H1 (cell line): ENCODE measurements around the gene MEA1. TPM values are rescaled to one million over a fixed set of nuclear protein-coding genes. Genes with fewer than 3 reads are reported as not detected.

Experiments
- CTCF ChIA-PET: fragments of 300-600 bp; sonication (Branson Sonifier 250); formaldehyde crosslinking; loops from one replicate; lab custom pipeline; 2021; ENCODE audit not compliant: partially characterized antibody; lab: Charles Lee
- POLR2A ChIA-PET: fragments of 300-600 bp; sonication (Branson Sonifier 250); formaldehyde crosslinking; loops from one replicate; lab custom pipeline; 2021; ENCODE audit warnings: inconsistent platforms; ENCODE audit not compliant: partially characterized antibody; lab: Charles Lee
- DNase-seq, 2 experiments: peaks; one replicate each; pipeline versions ENCODE4 v3.0.0 to v3.0.0-alpha.2; 2010 to 2022; ENCODE audit warnings: low spot score in 2 of 2, low read depth in 1 of 2, mixed read lengths in 1 of 2
- FAIRE-seq: peaks from 2 replicates; lab custom pipeline; 2011; peaks lifted over from hg19 to GRCh38; lab: Jason Lieb, UNC
- H2AFZ ChIP-seq: 2 replicates; pipeline ENCODE4 v1.8.1; 2012; ENCODE audit warnings: low read length, inconsistent platforms
- H2AK5ac ChIP-seq: 2 replicates; pipeline ENCODE4 v1.6.1; 2013; ENCODE audit warnings: low read depth, low read length
- H2BK120ac ChIP-seq: replicated peaks from 2 replicates; pipeline ENCODE3; 2013; ENCODE audit warnings: low read depth, low read length, inconsistent platforms
- H2BK12ac ChIP-seq: 2 replicates; pipeline ENCODE4 v1.6.1; 2013; ENCODE audit warnings: low read depth, low read length
- H2BK15ac ChIP-seq: 2 replicates; pipeline ENCODE4 v1.6.1; 2013; ENCODE audit warnings: low read length
- H2BK20ac ChIP-seq: 2 replicates; pipeline ENCODE4 v1.6.1; 2013; ENCODE audit warnings: low read length
- H2BK5ac ChIP-seq: 2 replicates; pipeline ENCODE4 v1.6.1; 2013; ENCODE audit warnings: low read depth, low read length
- H3K14ac ChIP-seq: 2 replicates; pipeline ENCODE4 v1.6.1; 2013; ENCODE audit warnings: inconsistent platforms; ENCODE audit not compliant: insufficient read length
- H3K18ac ChIP-seq: 2 replicates; pipeline ENCODE4 v1.6.1; 2013; ENCODE audit warnings: low read length; ENCODE audit errors: extremely low read depth
- H3K23ac ChIP-seq: 2 replicates; pipeline ENCODE4 v1.6.1; 2013; ENCODE audit warnings: inconsistent platforms; ENCODE audit not compliant: insufficient read length
- H3K23me2 ChIP-seq: 2 replicates; pipeline ENCODE4 v1.6.1; 2013; ENCODE audit warnings: low read depth, low read length
- H3K27ac ChIP-seq: 2 replicates; pipeline ENCODE4 v1.6.1; 2011; ENCODE audit warnings: low read depth, low read length, inconsistent platforms
- H3K27me3 ChIP-seq, 4 experiments: replicated peaks in 1 of 4; 1 replicate in 1 of 4; 2 replicates in 3 of 4; pipeline versions ENCODE4 v1.6.1 to v1.8.1; 2011 to 2013; ENCODE audit warnings: low read length in 3 of 4, mild to moderate bottlenecking in 3 of 4, inconsistent platforms in 2 of 4, mixed read lengths in 2 of 4, moderate library complexity in 1 of 4; ENCODE audit not compliant: control insufficient read depth in 3 of 4, insufficient read depth in 3 of 4; ENCODE audit errors: extremely low read depth in 1 of 4
- H3K36me3 ChIP-seq, 4 experiments: 2 replicates each; pipeline versions ENCODE4 v1.6.1 to v1.8.1; 2011 to 2013; ENCODE audit warnings: mild to moderate bottlenecking in 4 of 4, low read length in 3 of 4, moderate library complexity in 2 of 4, control low read depth in 1 of 4, inconsistent platforms in 1 of 4; ENCODE audit not compliant: insufficient read depth in 4 of 4, control insufficient read depth in 2 of 4
- H3K4ac ChIP-seq: replicated peaks from 2 replicates; pipeline ENCODE3; 2013; ENCODE audit warnings: low read length, low read depth, mixed read lengths, inconsistent platforms; ENCODE audit not compliant: insufficient read length
- H3K4me1 ChIP-seq, 4 experiments: replicated peaks in 1 of 4; 1 replicate in 1 of 4; 2 replicates in 3 of 4; pipeline versions ENCODE4 v1.6.1 to v1.8.1; 2011 to 2013; ENCODE audit warnings: low read length in 3 of 4, inconsistent platforms in 2 of 4, mixed read lengths in 1 of 4; ENCODE audit not compliant: insufficient read depth in 4 of 4, control insufficient read depth in 3 of 4
- H3K4me2 ChIP-seq, 2 experiments: 2 replicates each; pipeline versions ENCODE4 v1.6.1 to v1.8.1; 2011 to 2013; ENCODE audit warnings: low read depth in 2 of 2, low read length in 2 of 2, control low read depth in 1 of 2, inconsistent platforms in 1 of 2, mild to moderate bottlenecking in 1 of 2; ENCODE audit not compliant: insufficient read depth in 1 of 2
- H3K4me3 ChIP-seq, 4 experiments: fragments of 200-600, 300-600 bp in 1 of 4; sonication (generic), shearing (Covaris generic), sonication (Bioruptor Twin) in 1 of 4; 2 replicates each; pipeline versions ENCODE4 v1.5.1 to v1.8.1; 2011 to 2016; ENCODE audit warnings: low read length in 4 of 4, low read depth in 3 of 4, control low read depth in 2 of 4, inconsistent platforms in 2 of 4, mild to moderate bottlenecking in 2 of 4, mixed read lengths in 1 of 4, moderate library complexity in 1 of 4; ENCODE audit not compliant: insufficient read depth in 2 of 4; ENCODE audit errors: extremely low read depth in 1 of 4
- H3K56ac ChIP-seq: replicated peaks from 2 replicates; pipeline ENCODE3; 2013; ENCODE audit warnings: low read depth, mild to moderate bottlenecking, mixed read lengths, low read length, inconsistent platforms; ENCODE audit not compliant: insufficient read length
- H3K79me1 ChIP-seq: 2 replicates; pipeline ENCODE4 v1.6.1; 2013; ENCODE audit warnings: low read depth, low read length, control low read depth
- H3K79me2 ChIP-seq, 2 experiments: 2 replicates each; pipeline versions ENCODE4 v1.6.1 to v1.8.1; 2012 to 2013; ENCODE audit warnings: low read length in 2 of 2, mild to moderate bottlenecking in 2 of 2, inconsistent platforms in 1 of 2; ENCODE audit not compliant: insufficient read depth in 2 of 2, control insufficient read depth in 1 of 2
- H3K9ac ChIP-seq, 4 experiments: replicated peaks in 1 of 4; 1 replicate in 1 of 4; 2 replicates in 3 of 4; pipeline versions ENCODE4 v1.6.1 to v1.8.1; 2011 to 2013; ENCODE audit warnings: low read depth in 3 of 4, low read length in 3 of 4, control low read depth in 2 of 4, mild to moderate bottlenecking in 2 of 4, moderate library complexity in 2 of 4, inconsistent platforms in 1 of 4; ENCODE audit errors: extremely low read depth in 1 of 4
- H3K9me3 ChIP-seq, 2 experiments: 2 replicates each; pipeline versions ENCODE4 v1.6.1 to v1.8.1; 2012 to 2013; ENCODE audit warnings: mild to moderate bottlenecking in 2 of 2, moderate library complexity in 2 of 2, control low read depth in 1 of 2, inconsistent platforms in 1 of 2, low read depth in 1 of 2, low read length in 1 of 2, mixed read lengths in 1 of 2; ENCODE audit not compliant: insufficient read depth in 2 of 2
- H4K20me1 ChIP-seq, 2 experiments: replicated peaks in 1 of 2; 2 replicates each; pipeline versions ENCODE3 to v1.8.1; 2011 to 2013; ENCODE audit warnings: inconsistent platforms in 2 of 2, low read length in 2 of 2, mild to moderate bottlenecking in 1 of 2; ENCODE audit not compliant: insufficient read depth in 2 of 2, control insufficient read depth in 1 of 2
- H4K5ac ChIP-seq: 2 replicates; pipeline ENCODE4 v1.6.1; 2013; ENCODE audit warnings: low read length, low read depth, mixed read lengths, inconsistent platforms; ENCODE audit not compliant: insufficient read length
- H4K8ac ChIP-seq: 2 replicates; pipeline ENCODE4 v1.8.0; 2013; ENCODE audit warnings: mild to moderate bottlenecking, moderate library complexity, low read length, inconsistent platforms; ENCODE audit not compliant: insufficient read depth; ENCODE audit errors: extremely low read depth
- H4K91ac ChIP-seq: replicated peaks from 2 replicates; pipeline ENCODE3; 2013; ENCODE audit warnings: low read length, mixed read lengths, inconsistent platforms; ENCODE audit not compliant: insufficient read length
- BACH1 ChIP-seq: IDR thresholded peaks from 2 replicates; pipeline ENCODE4 v1.6.1; 2012; ENCODE audit warnings: low read length, improper control_type of control experiment
- CHD2 ChIP-seq: IDR thresholded peaks from 2 replicates; pipeline ENCODE4 v1.6.1; 2012; ENCODE audit warnings: low read length, improper control_type of control experiment
- EP300 ChIP-seq, 2 experiments: IDR thresholded peaks; 1 replicate in 1 of 2; 2 replicates in 1 of 2; pipeline ENCODE4 v1.6.1; 2011 to 2012; ENCODE audit warnings: low read depth in 2 of 2, low read length in 2 of 2, mild to moderate bottlenecking in 2 of 2, borderline replicate concordance in 1 of 2, inconsistent platforms in 1 of 2, moderate library complexity in 1 of 2
- JUN ChIP-seq: IDR thresholded peaks from 2 replicates; pipeline ENCODE4 v1.6.1; 2011; ENCODE audit warnings: low read depth, mild to moderate bottlenecking, improper control_type of control experiment, low read length
- KDM4A ChIP-seq: IDR thresholded peaks from one replicate; pipeline ENCODE4 v1.7.1; 2012; ENCODE audit warnings: low read depth, mild to moderate bottlenecking, moderate library complexity, low read length, inconsistent platforms; ENCODE audit not compliant: severe bottlenecking
- NANOG ChIP-seq: IDR thresholded peaks from 2 replicates; pipeline ENCODE4 v1.6.1; 2011; ENCODE audit warnings: low read length, low read depth, mild to moderate bottlenecking, inconsistent platforms; ENCODE audit not compliant: insufficient read depth, poor library complexity, severe bottlenecking
- NRF1 ChIP-seq: IDR thresholded peaks from 2 replicates; pipeline ENCODE4 v1.6.1; 2011; ENCODE audit warnings: mild to moderate bottlenecking, low read depth, low read length, improper control_type of control experiment
- PHF8 ChIP-seq: fragments of 200-600 bp; sonication (generic); conservative IDR thresholded peaks from 2 replicates; pipeline ENCODE4 v1.7.1; 2012; ENCODE audit warnings: low read depth, mild to moderate bottlenecking, inconsistent platforms, low read length, moderate library complexity
- RAD21 ChIP-seq, 2 experiments: IDR thresholded peaks in 1 of 2; conservative IDR thresholded peaks in 1 of 2; 2 replicates each; pipeline ENCODE4 v1.6.1; 2011; ENCODE audit warnings: low read depth in 2 of 2, low read length in 2 of 2, improper control_type of control experiment in 1 of 2, inconsistent platforms in 1 of 2, mild to moderate bottlenecking in 1 of 2, moderate library complexity in 1 of 2
- RNF2 ChIP-seq: fragments of 200-900, 300-1000 bp; sonication (generic); IDR thresholded peaks from 2 replicates; pipeline ENCODE4 v1.7.1; 2016; ENCODE audit warnings: borderline replicate concordance, low read depth, mild to moderate bottlenecking, antibody characterized with exemption, low read length; ENCODE audit not compliant: poor library complexity, severe bottlenecking; ENCODE audit errors: missing control alignments
- SAP30 ChIP-seq: fragments of 300-600 bp; sonication (generic); IDR thresholded peaks from 2 replicates; pipeline ENCODE4 v1.7.1; 2012; ENCODE audit warnings: low read length, moderate library complexity, mild to moderate bottlenecking, inconsistent platforms; ENCODE audit not compliant: insufficient read depth, insufficient replicate concordance
- SUZ12 ChIP-seq: fragments of 200-600 bp; sonication (generic); IDR thresholded peaks from 2 replicates; pipeline ENCODE4 v1.6.1; 2012; ENCODE audit warnings: mild to moderate bottlenecking, inconsistent platforms, low read length, moderate library complexity, mixed read lengths
- TCF12 ChIP-seq: IDR thresholded peaks from 2 replicates; pipeline ENCODE4 v1.6.1; 2011; ENCODE audit warnings: low read depth, mild to moderate bottlenecking, low read length
- WGBS, 2 experiments: shearing (Covaris generic) in 1 of 2; methylation state at CpG; one replicate each; pipeline versions ENCODE4 v1.1.6 to v1.1.7; 2013 to 2015; ENCODE audit warnings: low lambda C conversion rate in 2 of 2, mixed read lengths in 2 of 2, inconsistent platforms in 1 of 2, low coverage in 1 of 2, missing lambda C conversion rate in 1 of 2; ENCODE audit not compliant: insufficient replicate concordance in 2 of 2, insufficient coverage in 1 of 2, insufficient read length in 1 of 2; ENCODE audit errors: extremely low coverage in 1 of 2, missing lambda C conversion rate in 1 of 2; 5-methylcytosine and 5-hydroxymethylcytosine counted together
- polyA plus RNA-seq, 7 experiments: library from polyadenylated mRNA; depleted of rRNA in 3 of 7; stranded (reverse) in 5 of 7; unstranded in 2 of 7; fragments of >200 nt in 5 of 7; fragments of 200-250 nt in 2 of 7; gene quantifications; 1 replicate in 5 of 7; 2 replicates in 1 of 7; 4 replicates in 1 of 7; pipeline versions ENCODE4 v1.2.1 to v1.2.3, GENCODE V29; 2011 to 2013; ENCODE audit warnings: missing spikeins in 2 of 7, mixed read lengths in 2 of 7
- total RNA-seq: library from RNA; stranded (reverse); fragmentation: NEBNext Ultra II Directional; extraction: Animal tissue kit (Norgen Biotek cat#: 25700); gene quantifications from 2 replicates; pipeline ENCODE4 v1.2.1, GENCODE V29; 2021

MEA1 gene
- total and polyA plus RNA-seq, 2 of the 8 experiments (the other 6 are each of a cell fraction or from before 2014, with no cell fraction given), result 94.2 to 96.4 TPM

DNA sequence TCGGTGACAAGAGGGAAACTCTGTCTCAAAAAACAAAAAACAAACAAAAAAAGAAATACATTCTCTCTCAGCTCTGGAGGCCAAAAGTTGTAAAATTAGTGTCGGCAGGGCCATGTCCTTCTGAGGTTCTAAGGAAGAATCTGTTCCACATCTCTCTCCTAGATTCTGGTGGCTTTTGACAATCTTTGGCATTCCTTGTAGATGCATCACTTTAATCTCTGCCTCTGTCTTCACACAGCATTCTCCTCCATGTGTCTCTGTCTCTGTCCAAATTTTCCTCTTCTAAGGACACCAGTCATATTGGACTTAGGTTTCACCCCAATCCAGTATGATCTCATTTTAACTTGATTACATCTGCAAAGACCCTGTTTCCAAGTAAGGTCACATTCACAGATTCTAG, 20.3 kb downstream of the MEA1 start:
- Histone ChIP-seq H3K4me3 (no peak overlapping the region), H3K56ac (no peak overlapping the region), H3K14ac (no peak overlapping the region), H3K79me2 (0 out of 4 replicates have a peak, but pooled peaks cover 0 to 3% of the 10 kb centered on the region in 2 experiments), H4K20me1 (peaks cover 0 to 2% of the 10 kb centered on the region in 2 experiments), H3K4me2 (no peak overlapping the region), H2BK20ac (no peak overlapping the region), H3K9me3 (no peaks in the 10 kb centered on the region), H3K27ac (no peak overlapping the region), H4K8ac (no peak overlapping the region), H2AK5ac (no peak overlapping the region), H2BK120ac (no peak overlapping the region), H3K36me3 (peaks cover 0 to 9% (median 8%) of the 10 kb centered on the region in 4 experiments; a peak in 4 of 8 replicates), H3K18ac (no peak overlapping the region), H3K4me1 (no peaks in the 10 kb centered on the region), H3K9ac (no peak overlapping the region), H3K4ac (no peak overlapping the region), H2BK12ac (no peak overlapping the region), H3K79me1 (peaks cover 3% of the 10 kb centered on the region; the same call in 1 of the 2 replicates), H3K23ac (no peak overlapping the region), H2AFZ (no peak overlapping the region), H2BK15ac (no peak overlapping the region), H4K5ac (no peak overlapping the region), H2BK5ac (no peak overlapping the region), H3K27me3 (no peaks in the 10 kb centered on the region), H3K23me2 (no peaks in the 10 kb centered on the region), H4K91ac (no peak overlapping the region)
- 100% methylated on average over 2 of the region's 2 CpGs; no CpG with 5 or more reads in 1 of the 2 experiments for WGBS, 2 experiments
- no peak for FAIRE-seq
- no peak for DNase-seq
- ChIA-PET CTCF (interaction anchor here (0.6 kb wide), 1 partner anchor 1071 kb away, joined by 4 read pairs; no protein-coding TSS in a partner anchor), POLR2A (interaction anchor here (0.6 to 1.5 kb wide), 2 partner anchors 10 to 214 kb away, joined by 3 to 5 read pairs; no protein-coding TSS in a partner anchor)
- TF ChIP-seq SUZ12 (no peak), RNF2 (no peak), SAP30 (no peak), BACH1 (no peak), EP300 (IDR thresholded peaks at IDR 0.05; ENCODE audit: borderline replicate concordance in 1 of 2, low read depth in 2 of 2, low read length in 2 of 2) (no peak), KDM4A (no peak), TCF12 (no peak), NANOG (no peak), CHD2 (no peak), JUN (no peak), PHF8 (no peak), NRF1 (no peak), RAD21 (IDR thresholded peaks at IDR 0.05 in 1 of 2, conservative IDR thresholded peaks at IDR 0.05 in 1 of 2; ENCODE audit: low read depth in 2 of 2, low read length in 2 of 2) (no peak)
